Nephron progenitor cell (in vitro differentiated cells): ENCODE measurements around the gene CACNA1A.

ENCODE experiments used
- DNase-seq: peaks from one replicate; pipeline ENCODE4 v3.0.0; 2021
- H3K27ac Mint-ChIP-seq: 2 replicates; pipeline ENCODE4 v1.8.0; 2021; ENCODE audit warnings: mild to moderate bottlenecking, moderate library complexity, mixed read lengths
- H3K27me3 Mint-ChIP-seq: 2 replicates; pipeline ENCODE4 v1.8.0; 2021; ENCODE audit warnings: mild to moderate bottlenecking, low read depth, mixed read lengths; ENCODE audit not compliant: poor library complexity
- H3K36me3 Mint-ChIP-seq: 2 replicates; pipeline ENCODE4 v1.8.0; 2021; ENCODE audit warnings: low read depth, mixed read lengths
- H3K4me1 Mint-ChIP-seq: 2 replicates; pipeline ENCODE4 v1.8.0; 2021; ENCODE audit warnings: mixed read lengths
- H3K4me3 Mint-ChIP-seq: 2 replicates; pipeline ENCODE4 v1.8.0; 2021; ENCODE audit warnings: mild to moderate bottlenecking, moderate library complexity, mixed read lengths
- H3K9me3 Mint-ChIP-seq: 2 replicates; pipeline ENCODE4 v1.8.0; 2021; ENCODE audit warnings: mild to moderate bottlenecking, moderate library complexity, mixed read lengths
- TF ChIP-seq, protein P1 (sequence below): fragments of 200-600 bp; sonication (generic); IDR thresholded peaks from 2 replicates; pipeline ENCODE4 v1.5.0; 2021; ENCODE audit warnings: antibody characterized with exemption

CACNA1A gene

DNA sequence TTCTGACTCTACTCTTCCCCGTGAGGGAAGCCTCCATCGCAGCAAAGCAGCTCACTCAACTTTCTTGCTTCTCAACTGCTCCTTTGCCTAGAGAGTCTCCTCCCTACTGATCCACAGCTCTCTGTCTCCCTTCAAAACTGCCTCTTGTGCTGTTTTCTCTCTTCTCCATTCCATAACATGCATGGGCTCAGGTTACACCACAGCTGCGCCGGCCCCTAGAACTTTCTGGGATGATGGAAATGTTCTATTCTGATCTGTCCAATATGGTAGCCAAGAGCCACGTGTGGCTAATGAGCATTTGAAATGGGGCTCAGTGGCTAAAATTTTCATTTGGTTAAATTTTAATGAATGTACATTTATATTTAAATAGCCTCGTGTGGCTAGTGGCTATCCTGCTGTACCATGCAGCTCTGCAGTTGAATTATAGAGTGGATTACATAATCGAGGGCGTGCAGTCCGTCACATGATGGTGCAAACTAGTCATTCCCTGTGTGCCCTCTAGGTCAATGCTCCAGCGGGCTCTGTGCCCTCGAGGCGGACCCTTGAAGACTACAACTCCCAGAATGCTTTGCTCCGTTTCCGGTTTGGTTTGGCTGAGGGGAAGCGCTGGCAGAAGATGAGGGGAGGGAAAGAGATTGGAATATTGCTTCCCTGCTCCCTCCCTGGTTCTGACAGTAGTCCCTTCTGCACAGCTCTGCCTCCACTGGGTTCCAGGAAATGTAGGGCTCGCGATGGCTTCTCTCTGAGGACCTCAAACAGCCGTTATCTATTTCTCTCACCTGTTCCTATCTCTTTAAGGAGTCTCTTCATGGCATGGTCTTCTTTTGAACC lies 109.8 kb downstream of the CACNA1A start:
- peak; percentile 59 for DNase-seq
- TF ChIP-seq, protein P1, sequence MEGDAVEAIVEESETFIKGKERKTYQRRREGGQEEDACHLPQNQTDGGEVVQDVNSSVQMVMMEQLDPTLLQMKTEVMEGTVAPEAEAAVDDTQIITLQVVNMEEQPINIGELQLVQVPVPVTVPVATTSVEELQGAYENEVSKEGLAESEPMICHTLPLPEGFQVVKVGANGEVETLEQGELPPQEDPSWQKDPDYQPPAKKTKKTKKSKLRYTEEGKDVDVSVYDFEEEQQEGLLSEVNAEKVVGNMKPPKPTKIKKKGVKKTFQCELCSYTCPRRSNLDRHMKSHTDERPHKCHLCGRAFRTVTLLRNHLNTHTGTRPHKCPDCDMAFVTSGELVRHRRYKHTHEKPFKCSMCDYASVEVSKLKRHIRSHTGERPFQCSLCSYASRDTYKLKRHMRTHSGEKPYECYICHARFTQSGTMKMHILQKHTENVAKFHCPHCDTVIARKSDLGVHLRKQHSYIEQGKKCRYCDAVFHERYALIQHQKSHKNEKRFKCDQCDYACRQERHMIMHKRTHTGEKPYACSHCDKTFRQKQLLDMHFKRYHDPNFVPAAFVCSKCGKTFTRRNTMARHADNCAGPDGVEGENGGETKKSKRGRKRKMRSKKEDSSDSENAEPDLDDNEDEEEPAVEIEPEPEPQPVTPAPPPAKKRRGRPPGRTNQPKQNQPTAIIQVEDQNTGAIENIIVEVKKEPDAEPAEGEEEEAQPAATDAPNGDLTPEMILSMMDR = no peak
- H3K4me3 Mint-ChIP-seq = peak overlapping the region; percentile 55
- peaks cover under 1% of the 10 kb centered on the region for H3K9me3 Mint-ChIP-seq
- no peak overlapping the region for H3K27ac Mint-ChIP-seq
- peaks cover 35% of the 10 kb centered on the region for H3K27me3 Mint-ChIP-seq
- H3K36me3 Mint-ChIP-seq = no peaks in the 10 kb centered on the region
- peaks cover 12% of the 10 kb centered on the region for H3K4me1 Mint-ChIP-seq

DNA sequence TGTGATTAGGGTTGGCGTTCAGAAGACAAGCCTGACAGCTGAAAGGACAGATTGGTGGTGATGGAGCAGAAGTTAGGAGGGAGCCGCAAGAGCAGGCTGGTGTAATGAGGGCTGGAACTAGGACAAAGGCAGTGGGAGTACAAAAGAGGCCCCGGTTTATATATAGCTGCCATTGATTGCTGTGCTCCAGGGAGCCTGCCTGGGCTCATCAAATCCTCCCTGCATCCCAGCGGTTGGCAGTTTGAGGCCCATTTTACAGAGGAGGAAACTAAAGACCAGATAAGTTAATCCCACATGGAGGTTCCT lies 123.7 kb downstream of the CACNA1A start:
- H3K4me3 Mint-ChIP-seq = no peak overlapping the region
- DNase-seq = no peak
- H3K9me3 Mint-ChIP-seq = peaks cover 11% of the 10 kb centered on the region
- peaks cover 8% of the 10 kb centered on the region for H3K27me3 Mint-ChIP-seq
- TF ChIP-seq, protein P1 = no peak
- no peak overlapping the region for H3K27ac Mint-ChIP-seq
- H3K36me3 Mint-ChIP-seq = no peaks in the 10 kb centered on the region
- no peaks in the 10 kb centered on the region for H3K4me1 Mint-ChIP-seq

DNA sequence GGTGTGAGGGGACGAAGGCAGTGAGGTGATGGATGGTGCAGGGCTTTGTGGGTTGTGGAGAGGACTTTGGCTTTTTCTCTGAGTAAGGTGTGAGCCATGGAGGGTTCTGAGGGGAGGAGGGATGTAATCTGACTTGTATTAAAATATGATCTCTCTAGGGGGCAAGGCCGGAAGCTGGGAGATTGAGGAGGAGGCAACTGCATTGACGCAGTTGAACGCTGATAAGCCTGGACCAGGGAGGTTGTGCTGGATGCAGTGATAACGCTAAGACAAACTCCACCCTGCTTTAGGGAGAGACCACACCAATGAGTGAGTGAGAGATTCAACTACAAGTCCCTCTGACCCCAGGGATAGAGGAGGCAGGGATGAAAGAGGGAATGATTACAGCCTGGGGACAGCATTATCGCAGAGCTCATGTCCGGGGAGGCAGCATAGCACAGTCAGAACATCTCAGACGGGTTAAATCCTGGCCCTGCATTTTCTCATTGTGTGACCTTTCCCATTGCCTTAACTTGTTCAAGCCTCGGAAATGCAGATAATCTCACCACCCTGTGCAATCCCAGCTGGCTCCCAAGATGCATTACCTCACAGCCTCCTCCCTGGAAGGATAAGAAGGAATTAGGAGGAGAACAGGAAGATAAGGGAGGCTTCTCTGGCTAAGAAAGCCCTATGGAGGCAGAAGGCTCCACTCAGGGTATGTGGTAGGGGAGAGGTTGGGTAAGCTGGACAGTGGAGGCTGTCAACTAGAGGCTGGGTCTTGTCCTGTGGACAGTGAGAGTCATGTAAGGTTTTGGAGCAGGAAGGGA lies 124.2 kb downstream of the CACNA1A start:
- Mint-ChIP-seq H3K9me3 (peaks cover 11% of the 10 kb centered on the region), H3K27ac (no peak overlapping the region), H3K36me3 (no peaks in the 10 kb centered on the region), H3K4me1 (no peaks in the 10 kb centered on the region), H3K4me3 (no peak overlapping the region), H3K27me3 (peaks cover 7% of the 10 kb centered on the region)
- TF ChIP-seq, protein P1 = no peak
- no peak for DNase-seq

DNA sequence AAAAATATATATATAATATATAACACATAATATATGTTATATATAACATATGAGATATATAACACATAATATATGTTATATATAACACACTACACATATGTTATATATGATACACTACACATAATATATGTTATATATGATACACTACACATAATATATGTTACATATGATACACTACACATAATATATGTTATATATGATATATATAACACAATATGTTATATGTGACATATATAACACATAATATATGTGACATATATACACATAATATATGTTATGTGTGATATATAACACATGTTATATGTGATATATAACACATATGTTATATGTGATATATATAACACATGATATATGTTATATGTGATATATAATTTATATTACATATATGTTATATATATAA lies 129.7 kb downstream of the CACNA1A start:
- TF ChIP-seq, protein P1 = no peak
- Mint-ChIP-seq H3K4me3 (no peak overlapping the region), H3K4me1 (no peaks in the 10 kb centered on the region), H3K27ac (no peak overlapping the region), H3K9me3 (peaks cover 26% of the 10 kb centered on the region), H3K36me3 (no peaks in the 10 kb centered on the region), H3K27me3 (peaks cover 7% of the 10 kb centered on the region)
- no peak for DNase-seq

DNA sequence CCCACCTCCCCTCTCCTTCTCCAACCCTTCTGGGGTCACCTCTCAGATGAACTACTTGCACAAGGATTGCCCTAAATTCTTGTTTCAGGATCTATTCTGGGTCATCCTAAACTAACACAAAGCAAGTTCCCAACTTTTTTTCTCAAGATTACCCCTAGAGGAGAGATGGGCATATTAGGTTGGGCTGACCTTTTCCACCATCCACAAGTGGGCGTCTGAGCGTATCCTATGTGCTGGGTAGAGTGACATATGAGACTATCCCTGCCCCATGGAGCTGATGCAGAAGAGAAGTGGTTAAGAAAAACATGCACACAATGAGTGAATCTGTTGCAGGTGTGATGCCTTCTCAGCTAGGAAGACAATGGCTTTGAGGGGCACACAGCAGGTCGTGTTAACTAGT lies 132.7 kb downstream of the CACNA1A start:
- DNase-seq = no peak
- no peak overlapping the region for H3K27ac Mint-ChIP-seq
- peaks cover 7% of the 10 kb centered on the region for H3K27me3 Mint-ChIP-seq
- peaks cover 23% of the 10 kb centered on the region for H3K9me3 Mint-ChIP-seq
- no peaks in the 10 kb centered on the region for H3K4me1 Mint-ChIP-seq
- H3K4me3 Mint-ChIP-seq = no peak overlapping the region
- no peaks in the 10 kb centered on the region for H3K36me3 Mint-ChIP-seq
- TF ChIP-seq, protein P1 = no peak
